ENCODE measurements around the gene CEP131. TPM values are rescaled to one million over a fixed set of nuclear protein-coding genes. Genes with fewer than 3 reads are reported as not detected.

Gene CEP131
- total RNA-seq, 1 donor from 2014 or later = 33.2 TPM

GRCh38 chr17:81178136-81179091, 44.4 kb downstream of the CEP131 start:
- DNase-seq (ENCODE audit: low spot score, unreplicated experiment) = no peak
- no peaks in the 10 kb centered on the region for H3K4me1 Mint-ChIP-seq (ENCODE audit: low read depth)
- H3K36me3 Mint-ChIP-seq (ENCODE audit: insufficient read depth) = peaks cover 8% of the 10 kb centered on the region
- H3K9me3 Mint-ChIP-seq (ENCODE audit: low read depth) = peaks cover 9% of the 10 kb centered on the region
- no peak overlapping the region for H3K4me3 Mint-ChIP-seq (ENCODE audit: low read depth)
- no peaks in the 10 kb centered on the region for H3K27me3 Mint-ChIP-seq
- H3K27ac Mint-ChIP-seq = no peak overlapping the region
- TF ChIP-seq CTCF (IDR thresholded peaks at IDR 0.05; ENCODE audit: unreplicated experiment) = no peak

GRCh38 chr17:81176666-81177065, 46.1 kb downstream of the CEP131 start:
- H3K4me1 Mint-ChIP-seq (ENCODE audit: low read depth) = peaks cover 2% of the 10 kb centered on the region
- H3K4me3 Mint-ChIP-seq (ENCODE audit: low read depth) = no peak overlapping the region
- peaks cover 9% of the 10 kb centered on the region for H3K9me3 Mint-ChIP-seq (ENCODE audit: low read depth)
- no peaks in the 10 kb centered on the region for H3K27me3 Mint-ChIP-seq
- TF ChIP-seq CTCF (IDR thresholded peaks at IDR 0.05; ENCODE audit: unreplicated experiment) = no peak
- DNase-seq (ENCODE audit: low spot score, unreplicated experiment) = no peak
- H3K36me3 Mint-ChIP-seq (ENCODE audit: insufficient read depth) = peaks cover 9% of the 10 kb centered on the region
- H3K27ac Mint-ChIP-seq = no peak overlapping the region

GRCh38 chr17:81173762-81174155, 49.0 kb downstream of the CEP131 start:
- H3K4me1 Mint-ChIP-seq (ENCODE audit: low read depth) = peaks cover 2% of the 10 kb centered on the region

GRCh38 chr17:81173052-81173761, 49.6 kb downstream of the CEP131 start:
- Mint-ChIP-seq H3K9me3 (ENCODE audit: low read depth) (peaks cover 9% of the 10 kb centered on the region), H3K27me3 (no peaks in the 10 kb centered on the region), H3K27ac (no peak overlapping the region), H3K36me3 (ENCODE audit: insufficient read depth) (peaks cover 9% of the 10 kb centered on the region), H3K4me1 (ENCODE audit: low read depth) (peaks cover 2% of the 10 kb centered on the region), H3K4me3 (ENCODE audit: low read depth) (no peak overlapping the region)
- no peak for TF ChIP-seq CTCF (IDR thresholded peaks at IDR 0.05; ENCODE audit: unreplicated experiment)
- DNase-seq (ENCODE audit: low spot score, unreplicated experiment) = no peak

More at GRCh38 chr17:81173762-81174155, 49.0 kb downstream of the CEP131 start:
- Mint-ChIP-seq H3K27me3 (no peaks in the 10 kb centered on the region), H3K4me3 (ENCODE audit: low read depth) (no peak overlapping the region), H3K27ac (no peak overlapping the region), H3K36me3 (ENCODE audit: insufficient read depth) (peaks cover 9% of the 10 kb centered on the region), H3K9me3 (ENCODE audit: low read depth) (peaks cover 9% of the 10 kb centered on the region)
- TF ChIP-seq CTCF (IDR thresholded peaks at IDR 0.05; ENCODE audit: unreplicated experiment) = no peak
- DNase-seq (ENCODE audit: low spot score, unreplicated experiment) = no peak

GRCh38 chr17:81171941-81172340, 50.8 kb downstream of the CEP131 start:
- Mint-ChIP-seq H3K27me3 (no peaks in the 10 kb centered on the region), H3K4me3 (ENCODE audit: low read depth) (no peak overlapping the region), H3K27ac (no peak overlapping the region), H3K36me3 (ENCODE audit: insufficient read depth) (peaks cover 9% of the 10 kb centered on the region), H3K4me1 (ENCODE audit: low read depth) (peaks cover 3% of the 10 kb centered on the region), H3K9me3 (ENCODE audit: low read depth) (peaks cover 9% of the 10 kb centered on the region)
- DNase-seq (ENCODE audit: low spot score, unreplicated experiment) = no peak
- TF ChIP-seq CTCF (IDR thresholded peaks at IDR 0.05; ENCODE audit: unreplicated experiment) = no peak
